Mesendoderm (in vitro differentiated cells): ENCODE data around the gene STEAP1B.
"Not testable (repeated sequence)": the region's sequence is repeated elsewhere in the genome, so short reads cannot be mapped to it uniquely, and the experiment has no call there.

Experiments
- DNase-seq: peaks from one replicate; pipeline ENCODE4 v3.0.0; 2013
- H2AK5ac ChIP-seq: 2 replicates; pipeline ENCODE4 v1.6.1; 2013; ENCODE audit warnings: low read length, inconsistent platforms
- H2BK120ac ChIP-seq: 2 replicates; pipeline ENCODE4 v1.6.1; 2013; ENCODE audit warnings: low read depth, mild to moderate bottlenecking, low read length, moderate library complexity, mixed read lengths
- H2BK15ac ChIP-seq: replicated peaks from 2 replicates; pipeline ENCODE4 v1.6.1; 2013; ENCODE audit warnings: low read depth, mild to moderate bottlenecking, moderate library complexity
- H2BK5ac ChIP-seq: 2 replicates; pipeline ENCODE4 v1.6.1; 2013; ENCODE audit warnings: low read length, inconsistent platforms
- H3K18ac ChIP-seq: 2 replicates; pipeline ENCODE4 v1.6.1; 2013; ENCODE audit warnings: mild to moderate bottlenecking, low read length, mixed read lengths
- H3K23ac ChIP-seq: one replicate; pipeline ENCODE4 v1.6.1; 2013; ENCODE audit warnings: low read length
- H3K27ac ChIP-seq: 2 replicates; pipeline ENCODE4 v1.5.1; 2013; ENCODE audit warnings: low read depth, mild to moderate bottlenecking, inconsistent platforms, low read length, moderate library complexity
- H3K27me3 ChIP-seq: 2 replicates; pipeline ENCODE4 v1.6.1; 2013; ENCODE audit warnings: low read length, control low read depth, mild to moderate bottlenecking, inconsistent platforms; ENCODE audit not compliant: insufficient read depth, poor library complexity
- H3K36me3 ChIP-seq: 2 replicates; pipeline ENCODE4 v1.6.1; 2013; ENCODE audit warnings: low read length, inconsistent platforms; ENCODE audit not compliant: control insufficient read depth, insufficient read depth
- H3K4ac ChIP-seq: one replicate; pipeline ENCODE4 v1.6.1; 2013; ENCODE audit warnings: low read depth, mild to moderate bottlenecking, low read length, moderate library complexity
- H3K4me1 ChIP-seq: 2 replicates; pipeline ENCODE4 v1.6.1; 2013; ENCODE audit warnings: low read depth, low read length, inconsistent platforms; ENCODE audit not compliant: control insufficient read depth
- H3K4me2 ChIP-seq: 2 replicates; pipeline ENCODE4 v1.6.1; 2013; ENCODE audit warnings: low read length
- H3K4me3 ChIP-seq: 2 replicates; pipeline ENCODE4 v1.5.1; 2013; ENCODE audit warnings: mild to moderate bottlenecking, low read length
- H3K56ac ChIP-seq: one replicate; pipeline ENCODE4 v1.6.1; 2013; ENCODE audit warnings: low read length
- H3K79me1 ChIP-seq: 2 replicates; pipeline ENCODE4 v1.6.1; 2013; ENCODE audit warnings: low read length, inconsistent platforms
- H3K79me2 ChIP-seq: 2 replicates; pipeline ENCODE4 v1.6.1; 2013; ENCODE audit warnings: mild to moderate bottlenecking, low read length; ENCODE audit not compliant: control insufficient read depth, insufficient read depth
- H3K9ac ChIP-seq: 2 replicates; pipeline ENCODE4 v1.6.1; 2013; ENCODE audit warnings: low read length, inconsistent platforms
- H4K5ac ChIP-seq: one replicate; pipeline ENCODE4 v1.6.1; 2013; ENCODE audit warnings: low read length
- H4K8ac ChIP-seq: one replicate; pipeline ENCODE4 v1.6.1; 2013; ENCODE audit warnings: low read depth, mild to moderate bottlenecking, control low read depth, low read length, moderate library complexity
- WGBS: extraction: QIAGEN DNeasy Blood & Tissue Kit; methylation state at CpG from one replicate; pipeline ENCODE4 v1.1.7; 2013; ENCODE audit warnings: low lambda C conversion rate, missing lambda C conversion rate; ENCODE audit not compliant: insufficient coverage; ENCODE audit errors: extremely low coverage; 5-methylcytosine and 5-hydroxymethylcytosine counted together

Gene STEAP1B

DNA sequence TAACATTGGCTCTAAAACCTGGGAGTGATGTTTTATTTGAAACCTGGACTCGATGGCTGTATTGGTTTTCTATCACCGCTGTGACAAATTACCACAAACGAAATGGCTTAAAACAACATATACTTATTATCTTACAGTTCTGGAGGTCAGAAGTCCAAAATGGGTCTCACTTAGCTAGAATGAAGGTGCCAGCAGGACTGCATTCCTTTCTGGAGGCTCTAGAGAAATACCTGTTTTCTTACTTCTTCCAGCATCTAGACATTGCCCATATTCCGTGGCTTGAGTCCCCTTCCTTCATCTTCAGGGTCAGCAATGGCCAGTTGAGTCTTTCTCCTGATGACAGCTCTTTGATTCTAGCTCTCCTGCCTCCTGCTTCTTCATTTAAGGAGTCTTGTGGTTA is 44.3 kb upstream of the STEAP1B start:
- Histone ChIP-seq H3K4me2 (no peak overlapping the region), H2AK5ac (no peak overlapping the region), H3K4me3 (no peak overlapping the region), H3K79me1 (no peaks in the 10 kb centered on the region), H3K9ac (no peak overlapping the region), H3K56ac (no peak overlapping the region), H3K36me3 (no peaks in the 10 kb centered on the region), H2BK5ac (no peak overlapping the region), H3K27me3 (no peaks in the 10 kb centered on the region), H3K4me1 (peaks cover under 1% of the 10 kb centered on the region), H3K4ac (no peak overlapping the region), H2BK120ac (no peak overlapping the region), H2BK15ac (no peak overlapping the region), H3K18ac (no peak overlapping the region), H3K27ac (no peak overlapping the region), H4K5ac (no peak overlapping the region), H4K8ac (no peak overlapping the region), H3K23ac (no peak overlapping the region), H3K79me2 (no peaks in the 10 kb centered on the region)
- WGBS = no CpG with 5 or more reads among the region's 4 CpGs
- DNase-seq = no peak

DNA sequence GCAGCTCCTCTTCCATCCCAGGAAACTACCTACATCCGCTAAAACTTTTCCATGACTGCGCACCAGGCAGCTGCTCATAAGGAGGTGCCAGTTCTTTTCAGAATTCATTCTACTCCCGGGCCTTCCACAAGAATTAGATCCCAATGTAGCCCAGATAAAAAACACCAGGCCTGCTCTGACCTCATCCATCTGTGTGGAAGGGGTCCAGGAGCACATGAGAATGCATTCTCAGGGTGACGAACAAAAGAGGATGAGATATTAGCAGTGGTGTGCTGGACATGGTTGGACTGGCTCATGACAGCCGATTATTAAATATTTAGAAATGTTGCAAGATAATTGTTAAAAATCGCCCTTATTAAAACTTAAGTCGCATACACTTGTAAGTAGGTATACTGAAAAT is 43.2 kb upstream of the STEAP1B start:
- Histone ChIP-seq H3K27ac (no peak overlapping the region), H3K36me3 (no peaks in the 10 kb centered on the region), H4K5ac (no peak overlapping the region), H3K4ac (no peak overlapping the region), H2AK5ac (no peak overlapping the region), H2BK5ac (no peak overlapping the region), H3K18ac (no peak overlapping the region), H3K4me2 (no peak overlapping the region), H3K9ac (no peak overlapping the region), H2BK120ac (no peak overlapping the region), H3K4me1 (no peaks in the 10 kb centered on the region), H4K8ac (no peak overlapping the region), H3K79me1 (no peaks in the 10 kb centered on the region), H3K23ac (no peak overlapping the region), H2BK15ac (no peak overlapping the region), H3K27me3 (no peaks in the 10 kb centered on the region), H3K79me2 (no peaks in the 10 kb centered on the region), H3K4me3 (no peak overlapping the region), H3K56ac (no peak overlapping the region)
- DNase-seq = no peak
- WGBS = no CpG with 5 or more reads among the region's 7 CpGs

DNA sequence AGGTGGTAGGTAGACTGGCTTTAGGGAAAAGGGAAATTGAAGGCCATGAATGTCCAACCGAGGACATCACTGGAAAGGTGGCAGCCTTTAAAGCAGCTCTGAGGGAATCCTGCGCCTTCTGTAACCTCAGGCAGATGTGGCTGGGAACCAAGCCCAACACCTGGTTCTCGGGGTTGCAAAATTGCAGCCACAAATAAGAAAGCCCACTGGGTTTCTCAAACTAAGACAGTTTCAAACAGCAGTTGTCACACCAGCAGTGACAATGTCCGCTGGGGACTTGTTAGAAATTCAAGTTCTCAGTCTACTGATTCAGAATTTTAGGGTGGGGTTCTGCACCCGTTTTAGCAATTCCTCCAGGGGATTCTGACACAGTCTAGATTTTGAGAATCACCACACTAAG is 42.7 kb upstream of the STEAP1B start:
- no peak for DNase-seq
- H3K27me3 ChIP-seq = no peaks in the 10 kb centered on the region
- WGBS = no CpG with 5 or more reads among the region's 5 CpGs
- H4K5ac ChIP-seq = no peak overlapping the region
- no peak overlapping the region for H4K8ac ChIP-seq
- H2BK120ac ChIP-seq = no peak overlapping the region
- no peak overlapping the region for H3K56ac ChIP-seq
- H3K27ac ChIP-seq = no peak overlapping the region
- no peak overlapping the region for H3K4me2 ChIP-seq
- no peak overlapping the region for H3K9ac ChIP-seq
- H3K4me1 ChIP-seq = no peaks in the 10 kb centered on the region
- no peaks in the 10 kb centered on the region for H3K36me3 ChIP-seq
- H2BK5ac ChIP-seq = no peak overlapping the region
- no peaks in the 10 kb centered on the region for H3K79me1 ChIP-seq
- H2AK5ac ChIP-seq = no peak overlapping the region
- H2BK15ac ChIP-seq = no peak overlapping the region
- H3K23ac ChIP-seq = no peak overlapping the region
- no peaks in the 10 kb centered on the region for H3K79me2 ChIP-seq
- no peak overlapping the region for H3K4ac ChIP-seq
- no peak overlapping the region for H3K4me3 ChIP-seq
- no peak overlapping the region for H3K18ac ChIP-seq

DNA sequence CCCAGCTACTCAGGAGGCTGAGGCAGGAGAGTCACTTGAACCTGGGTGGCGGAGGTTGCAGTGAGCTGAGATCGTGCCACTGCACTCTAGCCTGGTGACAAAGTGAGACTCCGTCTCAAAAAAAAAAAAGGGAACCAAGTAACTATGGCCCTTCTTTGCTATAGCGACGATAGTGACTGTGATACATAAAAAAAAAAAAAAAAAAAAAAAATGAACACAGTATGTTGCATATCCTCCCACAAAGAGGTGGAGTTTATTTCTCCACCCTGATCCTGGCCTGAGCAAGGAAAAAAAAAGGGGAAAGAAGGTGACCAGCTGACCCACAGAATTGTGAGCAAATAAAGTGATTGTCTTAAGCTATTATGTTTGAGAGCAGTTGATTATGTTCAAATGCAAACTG is 42.3 kb upstream of the STEAP1B start:
- H3K4me3 ChIP-seq = no peak overlapping the region
- no peak overlapping the region for H2AK5ac ChIP-seq
- H3K56ac ChIP-seq = no peak overlapping the region
- no peak overlapping the region for H2BK120ac ChIP-seq
- no peak overlapping the region for H2BK5ac ChIP-seq
- no CpG with 5 or more reads among the region's 5 CpGs for WGBS
- no peak overlapping the region for H3K23ac ChIP-seq
- H3K36me3 ChIP-seq = no peaks in the 10 kb centered on the region
- no peak overlapping the region for H4K8ac ChIP-seq
- no peak overlapping the region for H3K4me2 ChIP-seq
- H3K4ac ChIP-seq = no peak overlapping the region
- H3K79me2 ChIP-seq = no peaks in the 10 kb centered on the region
- H4K5ac ChIP-seq = no peak overlapping the region
- H3K9ac ChIP-seq = no peak overlapping the region
- no peak overlapping the region for H2BK15ac ChIP-seq
- H3K18ac ChIP-seq = no peak overlapping the region
- no peak overlapping the region for H3K27ac ChIP-seq
- H3K79me1 ChIP-seq = no peaks in the 10 kb centered on the region
- no peak for DNase-seq
- no peaks in the 10 kb centered on the region for H3K27me3 ChIP-seq
- no peaks in the 10 kb centered on the region for H3K4me1 ChIP-seq

DNA sequence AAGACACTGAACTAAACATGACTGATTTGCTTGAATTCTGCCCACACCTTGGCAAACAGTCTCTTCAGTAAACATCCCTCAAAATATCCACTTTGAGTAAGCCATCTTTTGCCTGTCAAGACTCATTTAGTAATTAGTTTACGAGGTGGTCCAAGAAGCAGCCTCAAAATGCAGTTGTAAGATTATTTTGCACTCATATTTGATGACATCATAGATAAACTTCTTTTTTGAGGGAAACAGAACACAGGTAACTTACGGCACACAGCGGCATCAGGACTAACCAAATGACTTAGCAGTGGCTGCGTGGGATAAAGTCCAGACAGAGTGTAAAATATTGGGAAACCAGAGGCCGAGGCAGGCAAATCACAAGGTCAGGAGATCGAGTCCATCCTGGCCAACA is 41.8 kb upstream of the STEAP1B start:
- H3K79me1 ChIP-seq = no peaks in the 10 kb centered on the region
- H3K27ac ChIP-seq = no peak overlapping the region
- no peak overlapping the region for H2AK5ac ChIP-seq
- no peak overlapping the region for H3K18ac ChIP-seq
- no peak overlapping the region for H4K5ac ChIP-seq
- H3K27me3 ChIP-seq = no peaks in the 10 kb centered on the region
- no peaks in the 10 kb centered on the region for H3K79me2 ChIP-seq
- H3K4ac ChIP-seq = no peak overlapping the region
- H2BK5ac ChIP-seq = no peak overlapping the region
- no CpG with 5 or more reads among the region's 6 CpGs for WGBS
- no peak overlapping the region for H2BK120ac ChIP-seq
- DNase-seq = no peak
- H3K4me1 ChIP-seq = no peaks in the 10 kb centered on the region
- H2BK15ac ChIP-seq = no peak overlapping the region
- H3K4me3 ChIP-seq = no peak overlapping the region
- H4K8ac ChIP-seq = no peak overlapping the region
- no peak overlapping the region for H3K9ac ChIP-seq
- H3K36me3 ChIP-seq = no peaks in the 10 kb centered on the region
- no peak overlapping the region for H3K23ac ChIP-seq
- no peak overlapping the region for H3K56ac ChIP-seq
- H3K4me2 ChIP-seq = no peak overlapping the region

DNA sequence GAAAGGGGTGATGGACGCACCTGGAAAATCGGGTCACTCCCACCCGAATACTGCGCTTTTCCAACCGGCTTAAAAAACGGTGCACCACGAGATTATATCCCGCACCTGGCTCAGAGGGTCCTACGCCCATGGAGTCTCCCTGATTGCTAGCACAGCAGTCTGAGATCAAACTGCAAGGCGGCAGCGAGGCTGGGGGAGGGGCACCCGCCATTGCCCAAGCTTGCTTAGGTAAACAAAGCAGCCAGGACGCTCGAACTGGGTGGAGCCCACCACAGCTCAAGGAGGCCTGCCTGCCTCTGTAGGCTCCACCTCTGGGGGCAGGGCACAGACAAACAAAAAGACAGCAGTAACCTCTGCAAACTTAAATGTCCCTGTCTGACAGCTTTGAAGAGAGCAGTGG is 28.5 kb upstream of the STEAP1B start:
- not testable (repeated sequence) for H3K4me1 ChIP-seq

More for the DNA sequence above, 28.5 kb upstream of the STEAP1B start:
- not testable (repeated sequence) for H4K8ac ChIP-seq, H4K5ac ChIP-seq, H3K23ac ChIP-seq, H3K27ac ChIP-seq, H2BK15ac ChIP-seq, H3K36me3 ChIP-seq, H3K4me2 ChIP-seq, H2AK5ac ChIP-seq, H3K4me3 ChIP-seq, H2BK120ac ChIP-seq, DNase-seq, H3K79me2 ChIP-seq, H3K56ac ChIP-seq, H3K27me3 ChIP-seq, H3K79me1 ChIP-seq, H3K18ac ChIP-seq, H2BK5ac ChIP-seq, H3K4ac ChIP-seq, H3K9ac ChIP-seq
- WGBS = no CpG with 5 or more reads among the region's 14 CpGs
